CD14-positive monocyte (primary cell): ENCODE data around the gene GPER1. TPM values are rescaled to one million over a fixed set of nuclear protein-coding genes. Genes with fewer than 3 reads are reported as not detected.

Experiments used
- DNase-seq, 3 donors: peaks; one replicate each; pipeline ENCODE4 v3.0.0-alpha.2; 2011 to 2022
- H2AFZ ChIP-seq: 2 replicates; pipeline ENCODE4 v1.6.0; 2012; ENCODE audit warnings: mild to moderate bottlenecking, low read depth, low read length, inconsistent platforms; ENCODE audit not compliant: insufficient read depth, poor library complexity, severe bottlenecking
- H3K27ac ChIP-seq, 2 donors: 1 replicate in 1 of 2; 2 replicates in 1 of 2; pipeline ENCODE4 v1.5.1; 2012 to 2013; ENCODE audit warnings: low read length in 2 of 2, control low read depth in 1 of 2, inconsistent platforms in 1 of 2, low read depth in 1 of 2, mild to moderate bottlenecking in 1 of 2
- H3K27me3 ChIP-seq, 2 donors: one replicate each; pipeline versions ENCODE4 v1.6.0 to v1.6.1; 2011 to 2013; ENCODE audit warnings: low read length in 2 of 2; ENCODE audit not compliant: control insufficient read depth in 2 of 2, insufficient read depth in 2 of 2
- H3K36me3 ChIP-seq, 2 donors: replicated peaks in 1 of 2; 1 replicate in 1 of 2; 2 replicates in 1 of 2; pipeline versions ENCODE4 v1.5.1 to v1.6.1; 2012 to 2013; ENCODE audit warnings: low read length in 2 of 2, control low read depth in 1 of 2, inconsistent platforms in 1 of 2, mild to moderate bottlenecking in 1 of 2; ENCODE audit not compliant: insufficient read depth in 2 of 2, control insufficient read depth in 1 of 2
- H3K4me1 ChIP-seq, 2 donors: 1 replicate in 1 of 2; 2 replicates in 1 of 2; pipeline versions ENCODE4 v1.5.1 to v1.6.1; 2012 to 2013; ENCODE audit warnings: low read length in 2 of 2, control low read depth in 1 of 2, inconsistent platforms in 1 of 2, mild to moderate bottlenecking in 1 of 2, moderate library complexity in 1 of 2; ENCODE audit not compliant: insufficient read depth in 2 of 2, control insufficient read depth in 1 of 2
- H3K4me2 ChIP-seq: replicated peaks from 2 replicates; pipeline ENCODE3; 2012; ENCODE audit warnings: low read length, moderate library complexity, mild to moderate bottlenecking; ENCODE audit not compliant: poor library complexity, severe bottlenecking; ENCODE audit errors: extremely low read depth
- H3K4me3 ChIP-seq, 3 experiments: fragments of 200-600 bp in 1 of 3; sonication (generic) in 1 of 3; replicated peaks in 1 of 3; 1 replicate in 2 of 3; 2 replicates in 1 of 3; pipeline ENCODE4 v1.5.1; 2011 to 2013; ENCODE audit warnings: low read length in 3 of 3, mild to moderate bottlenecking in 3 of 3, control low read depth in 2 of 3, low read depth in 2 of 3, inconsistent platforms in 1 of 3, moderate library complexity in 1 of 3
- H3K79me2 ChIP-seq: 2 replicates; pipeline ENCODE4 v1.6.0; 2012; ENCODE audit warnings: mild to moderate bottlenecking, control low read depth, inconsistent platforms, low read length, moderate library complexity; ENCODE audit not compliant: insufficient read depth
- H3K9ac ChIP-seq: 2 replicates; pipeline ENCODE4 v1.6.0; 2017; ENCODE audit warnings: low read length, mild to moderate bottlenecking; ENCODE audit not compliant: insufficient read depth, poor library complexity, severe bottlenecking
- H3K9me3 ChIP-seq, 2 donors: replicated peaks in 1 of 2; 1 replicate in 1 of 2; 2 replicates in 1 of 2; pipeline versions ENCODE4 v1.5.1 to v1.6.1; 2012 to 2013; ENCODE audit warnings: low read length in 2 of 2, control low read depth in 1 of 2; ENCODE audit not compliant: control insufficient read depth in 1 of 2, insufficient read depth in 1 of 2
- H4K20me1 ChIP-seq: 2 replicates; pipeline ENCODE4 v1.6.0; 2012; ENCODE audit warnings: mild to moderate bottlenecking, low read length, control low read depth, moderate library complexity; ENCODE audit not compliant: insufficient read depth
- H3K27ac Mint-ChIP-seq, 7 donors: one replicate each; pipeline ENCODE4 v1.8.0; 2020; ENCODE audit warnings: mild to moderate bottlenecking in 7 of 7, mixed read lengths in 7 of 7, moderate library complexity in 6 of 7, inconsistent platforms in 2 of 7
- H3K27me3 Mint-ChIP-seq, 3 donors: one replicate each; pipeline ENCODE4 v1.8.0; 2021 to 2022; ENCODE audit warnings: low read depth in 3 of 3, mild to moderate bottlenecking in 3 of 3, mixed read lengths in 3 of 3, moderate library complexity in 3 of 3, inconsistent platforms in 1 of 3
- H3K36me3 Mint-ChIP-seq, 2 donors: one replicate each; pipeline ENCODE4 v1.8.0; 2020; ENCODE audit warnings: mixed read lengths in 2 of 2, inconsistent platforms in 1 of 2, mild to moderate bottlenecking in 1 of 2
- H3K4me1 Mint-ChIP-seq: one replicate; pipeline ENCODE4 v1.8.0; 2020; ENCODE audit warnings: mild to moderate bottlenecking, mixed read lengths
- H3K4me3 Mint-ChIP-seq, 2 donors: one replicate each; pipeline ENCODE4 v1.8.0; 2020; ENCODE audit warnings: mild to moderate bottlenecking in 2 of 2, mixed read lengths in 2 of 2, moderate library complexity in 1 of 2
- H3K9me3 Mint-ChIP-seq, 7 donors: one replicate each; pipeline ENCODE4 v1.8.0; 2020 to 2022; ENCODE audit warnings: mixed read lengths in 7 of 7, mild to moderate bottlenecking in 6 of 7, moderate library complexity in 6 of 7, inconsistent platforms in 2 of 7
- CTCF ChIP-seq: fragments of 200-600 bp; IDR thresholded peaks from one replicate; pipeline ENCODE4 v1.8.0; 2022; ENCODE audit warnings: antibody characterized with exemption, mild to moderate bottlenecking
- WGBS: methylation state at CpG from one replicate; pipeline ENCODE4 v1.1.5; 2013; ENCODE audit warnings: missing lambda C conversion rate; ENCODE audit not compliant: insufficient coverage; 5-methylcytosine and 5-hydroxymethylcytosine counted together
- intact Hi-C, 2 donors: fragments of 100-400 bp; cut with micrococcal nuclease; formaldehyde crosslinking; loops; one replicate each; pipeline versions ENCODE4 v1.15.0 to v1.15.1; 2023
- polyA plus RNA-seq, 3 donors: library from polyadenylated mRNA; depleted of rRNA in 1 of 3; unstranded in 2 of 3; stranded (reverse) in 1 of 3; fragments of 300-500 nt in 2 of 3; fragments of >200 nt in 1 of 3; fragmentation: Illumina TruSeq in 2 of 3; gene quantifications; 1 replicate in 2 of 3; 2 replicates in 1 of 3; pipeline ENCODE4 v1.2.3, GENCODE V29; 2012 to 2021

Gene GPER1
- polyA plus RNA-seq, 3 donors: 0.35 to 10.0 (median 4.1) TPM

- no peak overlapping the region for H3K4me2 ChIP-seq
- no peak overlapping the region for H2AFZ ChIP-seq
- no peak for TF ChIP-seq CTCF
- intact Hi-C loops: no loop called here
- no peak for DNase-seq
- no peaks in the 10 kb centered on the region for H4K20me1 ChIP-seq
- no peaks in the 10 kb centered on the region for H3K27me3 ChIP-seq
- 98% methylated on average over 23 of the region's 26 CpGs for WGBS
- Mint-ChIP-seq H3K4me1 (peaks cover 7% of the 10 kb centered on the region), H3K4me3 (no peak overlapping the region), H3K36me3 (no peaks in the 10 kb centered on the region), H3K27ac (no peak overlapping the region), H3K27me3 (peaks cover 0 to 2% (median 0%) of the 10 kb centered on the region in 3 donors), H3K9me3 (peaks cover 0 to 4% (median 1%) of the 10 kb centered on the region in 7 donors)
- H3K4me1 ChIP-seq: peaks cover 9 to 15% of the 10 kb centered on the region in 2 donors
- no peaks in the 10 kb centered on the region for H3K36me3 ChIP-seq
- H3K9me3 ChIP-seq: no peaks in the 10 kb centered on the region
- no peak overlapping the region for H3K4me3 ChIP-seq
- no peak overlapping the region for H3K9ac ChIP-seq
- H3K79me2 ChIP-seq: no peaks in the 10 kb centered on the region
- H3K27ac ChIP-seq: no peak overlapping the region
These were observed 11.2 kb downstream of the GPER1 start for GRCh38 chr7:1099154-1099542.

- intact Hi-C loops: no loop called here
- H3K36me3 ChIP-seq: no peaks in the 10 kb centered on the region
- Mint-ChIP-seq H3K9me3 (peaks cover 0 to 4% (median 1%) of the 10 kb centered on the region in 7 donors), H3K4me1 (peaks cover 7% of the 10 kb centered on the region), H3K27ac (peak overlapping the region in 1 of 7 donors; percentile 66), H3K4me3 (no peak overlapping the region), H3K27me3 (peaks cover 0 to 2% (median 0%) of the 10 kb centered on the region in 3 donors), H3K36me3 (no peaks in the 10 kb centered on the region)
- H3K9ac ChIP-seq: no peak overlapping the region
- no peak for TF ChIP-seq CTCF
- H2AFZ ChIP-seq: no peak overlapping the region
- 97% methylated on average over 15 of the region's 16 CpGs for WGBS
- no peak overlapping the region for H3K4me3 ChIP-seq
- H4K20me1 ChIP-seq: no peaks in the 10 kb centered on the region
- no peaks in the 10 kb centered on the region for H3K27me3 ChIP-seq
- H3K4me1 ChIP-seq: peaks cover 9 to 15% of the 10 kb centered on the region in 2 donors
- no peak overlapping the region for H3K4me2 ChIP-seq
- no peak overlapping the region for H3K27ac ChIP-seq
- no peak for DNase-seq
- no peaks in the 10 kb centered on the region for H3K79me2 ChIP-seq
- H3K9me3 ChIP-seq: no peaks in the 10 kb centered on the region
These were observed 11.7 kb downstream of the GPER1 start for GRCh38 chr7:1099637-1100036.
